GM12878 (cell line): ENCODE measurements around the gene CYP1A1. TPM values are rescaled to one million over a fixed set of nuclear protein-coding genes. Genes with fewer than 3 reads are reported as not detected.

Source experiments
- ATAC-seq: fragments of 200-7000 bp; cut with Tn5 transposase; 3 replicates; pipeline ENCODE4 v1.9.1; 2020; ENCODE audit warnings: mild to moderate bottlenecking, moderate library complexity
- BruUV-seq: library from RNA; stranded (reverse); fragments of 400-500 nt; replicated peaks from 2 replicates; lab custom pipeline; 2021; lab: Mats Ljungman, UMichigan
- CTCF ChIA-PET: fragments of 300-600 bp; sonication (Branson Sonifier 250); formaldehyde crosslinking; extraction: SDS; loops from one replicate; lab custom pipeline; 2021; ENCODE audit warnings: inconsistent platforms; lab: Yijun Ruan, JAX
- POLR2A ChIA-PET: fragments of 350-600 bp; formaldehyde crosslinking; extraction: SDS; loops from one replicate; lab custom pipeline; 2021; ENCODE audit warnings: inconsistent platforms; lab: Charles Lee
- RAD21 ChIA-PET: fragments of 300-600 bp; sonication (Branson Sonifier 250); formaldehyde crosslinking; loops from one replicate; lab custom pipeline; 2023; ENCODE audit warnings: antibody characterized with exemption; ENCODE audit not compliant: unreplicated experiment; lab: Charles Lee
- SMC1A ChIA-PET: fragments of 300-600 bp; sonication (Branson Sonifier 250); formaldehyde crosslinking; loops from one replicate; lab custom pipeline; 2023; ENCODE audit not compliant: unreplicated experiment, uncharacterized antibody; lab: Charles Lee
- DNase-seq: peaks from one replicate; pipeline ENCODE4 v3.0.0-alpha.2; 2011; ENCODE audit warnings: low read depth, low spot score
- FAIRE-seq: peaks from 3 replicates; lab custom pipeline; 2011; peaks lifted over from hg19 to GRCh38; lab: Jason Lieb, UNC
- H2AFZ ChIP-seq: 2 replicates; pipeline ENCODE4 v1.6.0; 2011; ENCODE audit warnings: low read depth, low read length, control low read depth; ENCODE audit not compliant: control insufficient read depth
- H3K27ac ChIP-seq: 2 replicates; pipeline ENCODE4 v1.5.1; 2011; ENCODE audit warnings: control low read depth; ENCODE audit not compliant: control insufficient read depth, insufficient read depth
- H3K27me3 ChIP-seq, 2 experiments: replicated peaks in 1 of 2; 2 replicates each; pipeline versions ENCODE4 v1.6.0 to v1.6.1; 2011; ENCODE audit warnings: low read length in 1 of 2; ENCODE audit not compliant: control insufficient read depth in 2 of 2, insufficient read depth in 2 of 2
- H3K36me3 ChIP-seq, 2 experiments: 2 replicates each; pipeline ENCODE4 v1.5.1; 2011; ENCODE audit warnings: low read length in 1 of 2; ENCODE audit not compliant: control insufficient read depth in 2 of 2, insufficient read depth in 2 of 2
- H3K4me1 ChIP-seq: 2 replicates; pipeline ENCODE4 v1.6.1; 2011; ENCODE audit warnings: mild to moderate bottlenecking, low read length, moderate library complexity, mixed read lengths; ENCODE audit not compliant: control insufficient read depth, insufficient read depth
- H3K4me2 ChIP-seq: 2 replicates; pipeline ENCODE4 v1.6.0; 2011; ENCODE audit warnings: control low read depth; ENCODE audit not compliant: control insufficient read depth, insufficient read depth
- H3K4me3 ChIP-seq: fragments of 200-600 bp; sonication (generic); 2 replicates; pipeline ENCODE4 v1.5.1; 2016
- H3K79me2 ChIP-seq: 2 replicates; pipeline ENCODE4 v1.6.0; 2011; ENCODE audit warnings: low read length; ENCODE audit not compliant: control insufficient read depth, insufficient read depth
- H3K9ac ChIP-seq: 2 replicates; pipeline ENCODE4 v1.8.0; 2011; ENCODE audit warnings: low read length, control low read depth, mixed read lengths; ENCODE audit not compliant: control insufficient read depth, insufficient read depth
- H3K9me3 ChIP-seq: replicated peaks from 3 replicates; pipeline ENCODE4 v1.5.1; 2011; ENCODE audit warnings: mild to moderate bottlenecking, low read length; ENCODE audit not compliant: control insufficient read depth, insufficient read depth
- H4K20me1 ChIP-seq: 2 replicates; pipeline ENCODE4 v1.6.0; 2011; ENCODE audit not compliant: control insufficient read depth, insufficient read depth
- EGR1 ChIP-seq, 2 experiments: IDR thresholded peaks; 1 replicate in 1 of 2; 2 replicates in 1 of 2; pipeline ENCODE4 v1.6.1; 2011 to 2012; ENCODE audit warnings: low read depth in 2 of 2, low read length in 2 of 2, borderline replicate concordance in 1 of 2, mild to moderate bottlenecking in 1 of 2, moderate library complexity in 1 of 2
- IKZF2 ChIP-seq, 2 experiments: fragments of 450-650 bp; IDR thresholded peaks; 2 replicates each; pipeline ENCODE4 v1.6.1; 2017; ENCODE audit warnings: mild to moderate bottlenecking in 2 of 2, moderate library complexity in 2 of 2
- MEF2B ChIP-seq: fragments of 450-650 bp; IDR thresholded peaks from 2 replicates; pipeline ENCODE4 v1.6.1; 2018; ENCODE audit warnings: mild to moderate bottlenecking, moderate library complexity; ENCODE audit not compliant: partially characterized antibody, poor library complexity, severe bottlenecking
- RFX5 ChIP-seq: IDR thresholded peaks from 2 replicates; pipeline ENCODE4 v1.6.1; 2011; ENCODE audit warnings: low read depth, low read length, improper control_type of control experiment
- YBX1 ChIP-seq: fragments of 450-650 bp; IDR thresholded peaks from 2 replicates; pipeline ENCODE4 v1.6.1; 2016; ENCODE audit warnings: antibody characterized with exemption
- ZNF687 ChIP-seq: fragments of 450-650 bp; IDR thresholded peaks from 2 replicates; pipeline ENCODE4 v1.6.1; 2017; ENCODE audit warnings: mild to moderate bottlenecking, moderate library complexity
- ZZZ3 ChIP-seq: IDR thresholded peaks from 2 replicates; pipeline ENCODE4 v1.6.1; 2011; ENCODE audit warnings: low read depth; ENCODE audit not compliant: control insufficient read depth, insufficient read length
- WGBS: methylation state at CpG from one replicate; pipeline ENCODE4 v1.1.6; 2016; ENCODE audit warnings: low lambda C conversion rate; ENCODE audit not compliant: insufficient replicate concordance, insufficient coverage; ENCODE audit errors: missing lambda C conversion rate; 5-methylcytosine and 5-hydroxymethylcytosine counted together
- in situ Hi-C: fragments of 300-500 bp; cut with MboI; formaldehyde crosslinking; loops from 9 replicates; pipeline ENCODE4 v1.14.3; 2018; ENCODE audit warnings: mixed read lengths
- intact Hi-C: fragments of 100-400 bp; cut with micrococcal nuclease; formaldehyde crosslinking; loops from one replicate; pipeline ENCODE4 v1.14.2; 2022; ENCODE audit not compliant: unreplicated experiment
- polyA plus RNA-seq, 11 experiments: library from polyadenylated mRNA; depleted of rRNA in 4 of 11; unstranded in 6 of 11; stranded (reverse) in 5 of 11; fragments of >200 nt; fragmentation: Nextera tagmentation in 4 of 11; fragmentation: Illumina TruSeq in 1 of 11; extraction: Ambion mirVana in 4 of 11; extraction: Trizol in 1 of 11; gene quantifications; 1 replicate in 1 of 11; 2 replicates in 10 of 11; pipeline versions ENCODE4 v1.2.1 to v1.2.3, GENCODE V29; 2011 to 2016; ENCODE audit warnings: inconsistent platforms in 2 of 11, missing spikeins in 2 of 11, low read depth in 1 of 11
- total RNA-seq, 4 experiments: library from RNA; depleted of rRNA in 3 of 4; stranded (reverse); fragments of >200 nt in 3 of 4; fragmentation: Illumina TruSeq in 1 of 4; extraction: Trizol in 1 of 4; gene quantifications; 2 replicates each; pipeline versions ENCODE4 v1.2.1 to v1.2.3, GENCODE V29; 2013 to 2021
- TF ChIP-seq, protein P1 (sequence below): IDR thresholded peaks from 2 replicates; pipeline ENCODE4 v1.6.1; 2012; ENCODE audit warnings: improper control_type of control experiment, low read depth, low read length; ENCODE audit not compliant: insufficient replicate concordance

Gene CYP1A1
- total and polyA plus RNA-seq, 10 of the 15 experiments (the other 5 are each of a cell fraction or from before 2014, with no cell fraction given) = 0.04 to 0.71 (median 0.07) TPM; not detected in 4

DNA sequence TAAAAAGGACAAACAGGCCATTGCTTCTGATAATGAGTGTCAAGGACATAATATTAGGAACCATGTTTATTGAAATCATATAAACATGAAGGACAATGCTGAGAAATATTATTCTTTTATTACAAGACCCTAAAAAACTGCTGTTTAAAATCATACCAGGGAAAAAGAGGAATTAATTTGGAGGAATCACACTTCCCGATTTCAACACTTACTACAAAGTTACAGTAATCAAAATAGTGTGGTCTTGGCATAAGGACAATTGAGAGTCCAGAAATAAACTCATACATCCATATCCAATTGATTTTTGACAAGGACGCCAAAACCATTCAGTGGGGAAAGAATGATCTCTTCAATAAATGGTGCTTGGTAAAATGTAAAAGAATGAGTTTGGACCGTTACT, 13.0 kb downstream of the CYP1A1 start:
- Histone ChIP-seq H3K9me3 (no peaks in the 10 kb centered on the region), H3K4me2 (no peak overlapping the region), H3K4me1 (no peaks in the 10 kb centered on the region), H3K9ac (no peak overlapping the region), H2AFZ (no peak overlapping the region), H3K27ac (no peak overlapping the region), H3K4me3 (no peak overlapping the region), H3K27me3 (no peaks in the 10 kb centered on the region; a peak in 1 of 4 replicates), H3K36me3 (no peaks in the 10 kb centered on the region), H3K79me2 (no peaks in the 10 kb centered on the region), H4K20me1 (no peaks in the 10 kb centered on the region)
- 58% methylated on average over 3 of the region's 3 CpGs for WGBS
- no TSS peak for BruUV-seq
- ChIA-PET POLR2A (no interaction called here), CTCF (interaction anchor here (0.6 kb wide), 1 partner anchor 287 kb away, joined by 4 read pairs; no protein-coding TSS in a partner anchor), RAD21 (no interaction called here), SMC1A (no interaction called here)
- in situ Hi-C loops (no loop called here), intact Hi-C loops (no loop called here)
- TF ChIP-seq RFX5 (no peak), YBX1 (no peak), ZZZ3 (no peak), EGR1 (IDR thresholded peaks at IDR 0.05; ENCODE audit: borderline replicate concordance in 1 of 2, low read depth in 2 of 2, low read length in 2 of 2) (no peak), MEF2B (no peak), ZNF687 (no peak), IKZF2 (IDR thresholded peaks at IDR 0.05) (no peak)
- TF ChIP-seq, protein P1, sequence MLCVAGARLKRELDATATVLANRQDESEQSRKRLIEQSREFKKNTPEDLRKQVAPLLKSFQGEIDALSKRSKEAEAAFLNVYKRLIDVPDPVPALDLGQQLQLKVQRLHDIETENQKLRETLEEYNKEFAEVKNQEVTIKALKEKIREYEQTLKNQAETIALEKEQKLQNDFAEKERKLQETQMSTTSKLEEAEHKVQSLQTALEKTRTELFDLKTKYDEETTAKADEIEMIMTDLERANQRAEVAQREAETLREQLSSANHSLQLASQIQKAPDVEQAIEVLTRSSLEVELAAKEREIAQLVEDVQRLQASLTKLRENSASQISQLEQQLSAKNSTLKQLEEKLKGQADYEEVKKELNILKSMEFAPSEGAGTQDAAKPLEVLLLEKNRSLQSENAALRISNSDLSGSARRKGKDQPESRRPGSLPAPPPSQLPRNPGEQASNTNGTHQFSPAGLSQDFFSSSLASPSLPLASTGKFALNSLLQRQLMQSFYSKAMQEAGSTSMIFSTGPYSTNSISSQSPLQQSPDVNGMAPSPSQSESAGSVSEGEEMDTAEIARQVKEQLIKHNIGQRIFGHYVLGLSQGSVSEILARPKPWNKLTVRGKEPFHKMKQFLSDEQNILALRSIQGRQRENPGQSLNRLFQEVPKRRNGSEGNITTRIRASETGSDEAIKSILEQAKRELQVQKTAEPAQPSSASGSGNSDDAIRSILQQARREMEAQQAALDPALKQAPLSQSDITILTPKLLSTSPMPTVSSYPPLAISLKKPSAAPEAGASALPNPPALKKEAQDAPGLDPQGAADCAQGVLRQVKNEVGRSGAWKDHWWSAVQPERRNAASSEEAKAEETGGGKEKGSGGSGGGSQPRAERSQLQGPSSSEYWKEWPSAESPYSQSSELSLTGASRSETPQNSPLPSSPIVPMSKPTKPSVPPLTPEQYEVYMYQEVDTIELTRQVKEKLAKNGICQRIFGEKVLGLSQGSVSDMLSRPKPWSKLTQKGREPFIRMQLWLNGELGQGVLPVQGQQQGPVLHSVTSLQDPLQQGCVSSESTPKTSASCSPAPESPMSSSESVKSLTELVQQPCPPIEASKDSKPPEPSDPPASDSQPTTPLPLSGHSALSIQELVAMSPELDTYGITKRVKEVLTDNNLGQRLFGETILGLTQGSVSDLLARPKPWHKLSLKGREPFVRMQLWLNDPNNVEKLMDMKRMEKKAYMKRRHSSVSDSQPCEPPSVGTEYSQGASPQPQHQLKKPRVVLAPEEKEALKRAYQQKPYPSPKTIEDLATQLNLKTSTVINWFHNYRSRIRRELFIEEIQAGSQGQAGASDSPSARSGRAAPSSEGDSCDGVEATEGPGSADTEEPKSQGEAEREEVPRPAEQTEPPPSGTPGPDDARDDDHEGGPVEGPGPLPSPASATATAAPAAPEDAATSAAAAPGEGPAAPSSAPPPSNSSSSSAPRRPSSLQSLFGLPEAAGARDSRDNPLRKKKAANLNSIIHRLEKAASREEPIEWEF = no peak
- no peak for FAIRE-seq
- DNase-seq = no peak
- no peak for ATAC-seq
